ENCODE results near the gene CERS6. TPM values are rescaled to one million over a fixed set of nuclear protein-coding genes. Genes with fewer than 3 reads are reported as not detected.

The CERS6 gene
- total and polyA plus RNA-seq, 2 of the 8 experiments (the other 6 are each of a cell fraction or from before 2014, with no cell fraction given): 6.8 to 28.2 TPM

- Histone ChIP-seq H2BK5ac (ENCODE audit: low read depth, low read length) (no peak overlapping the region), H3K9me3 (ENCODE audit: insufficient read depth in 2 of 2, low read depth in 1 of 2, low read length in 1 of 2) (no peaks in the 10 kb centered on the region), H2BK120ac (replicated peaks; ENCODE audit: low read depth, low read length) (no peak overlapping the region), H2AK5ac (ENCODE audit: low read depth, low read length) (no peak overlapping the region), H3K79me2 (ENCODE audit: control insufficient read depth in 1 of 2, insufficient read depth in 2 of 2, low read length in 2 of 2) (no peaks in the 10 kb centered on the region; a peak in 1 of 4 replicates), H2AFZ (ENCODE audit: low read length) (no peak overlapping the region), H4K5ac (ENCODE audit: insufficient read length, low read depth, low read length) (no peak overlapping the region), H4K20me1 (replicated peaks in 1 of 2; ENCODE audit: control insufficient read depth in 1 of 2, insufficient read depth in 2 of 2, low read length in 2 of 2) (no peaks in the 10 kb centered on the region), H3K23ac (ENCODE audit: insufficient read length) (no peak overlapping the region), H3K27me3 (replicated peaks in 1 of 4; ENCODE audit: control insufficient read depth in 3 of 4, extremely low read depth in 1 of 4, insufficient read depth in 3 of 4, low read length in 3 of 4) (no peaks in the 10 kb centered on the region), H2BK12ac (ENCODE audit: low read depth, low read length) (no peak overlapping the region), H3K9ac (replicated peaks in 1 of 4; ENCODE audit: extremely low read depth in 1 of 4, low read depth in 3 of 4, low read length in 3 of 4) (no peak overlapping the region), H2BK15ac (ENCODE audit: low read length) (no peak overlapping the region), H3K4ac (replicated peaks; ENCODE audit: insufficient read length, low read depth, low read length) (no peak overlapping the region), H4K91ac (replicated peaks; ENCODE audit: insufficient read length, low read length) (no peak overlapping the region), H3K4me3 (ENCODE audit: extremely low read depth in 1 of 4, insufficient read depth in 2 of 4, low read depth in 3 of 4, low read length in 4 of 4) (no peak overlapping the region), H3K79me1 (ENCODE audit: low read depth, low read length) (peaks cover 2% of the 10 kb centered on the region), H3K27ac (ENCODE audit: low read depth, low read length) (no peak overlapping the region), H3K18ac (ENCODE audit: extremely low read depth, low read length) (no peak overlapping the region), H4K8ac (ENCODE audit: extremely low read depth, insufficient read depth, low read length) (no peak overlapping the region), H2BK20ac (ENCODE audit: low read length) (no peak overlapping the region), H3K4me2 (ENCODE audit: insufficient read depth in 1 of 2, low read depth in 2 of 2, low read length in 2 of 2) (no peak overlapping the region), H3K14ac (ENCODE audit: insufficient read length) (no peak overlapping the region), H3K56ac (replicated peaks; ENCODE audit: insufficient read length, low read depth, low read length) (no peak overlapping the region), H3K4me1 (replicated peaks in 1 of 4; ENCODE audit: control insufficient read depth in 3 of 4, insufficient read depth in 4 of 4, low read length in 3 of 4) (peaks cover 1 to 11% (median 5%) of the 10 kb centered on the region in 4 experiments), H3K36me3 (ENCODE audit: control insufficient read depth in 2 of 4, insufficient read depth in 4 of 4, low read length in 3 of 4) (no peaks in the 10 kb centered on the region), H3K23me2 (ENCODE audit: low read depth, low read length) (peaks cover 3% of the 10 kb centered on the region; the same call in 1 of the 2 replicates)
- no peak for FAIRE-seq
- DNase-seq (ENCODE audit: low read depth in 1 of 2, low spot score in 2 of 2): no peak
- CTCF ChIA-PET (ENCODE audit: partially characterized antibody): interaction anchor here (1.2 to 1.5 kb wide), 2 partner anchors 9 to 21 kb away, joined by 3 to 4 read pairs; no protein-coding TSS in a partner anchor
- WGBS, 2 experiments (ENCODE audit: extremely low coverage in 1 of 2, insufficient coverage in 1 of 2, insufficient read length in 1 of 2, insufficient replicate concordance in 2 of 2, low coverage in 1 of 2, low lambda C conversion rate in 2 of 2, missing lambda C conversion rate in 1 of 2): 90% methylated on average over 4 of the region's 4 CpGs; no CpG with 5 or more reads in 1 of the 2 experiments
- POLR2A ChIA-PET (ENCODE audit: partially characterized antibody): interaction anchor here (1.0 kb wide), 1 partner anchor 293 kb away, joined by 3 read pairs; no protein-coding TSS in a partner anchor
- TF ChIP-seq JUND (IDR thresholded peaks at IDR 0.05; ENCODE audit: low read length): no peak
- TF ChIP-seq CTBP2 (IDR thresholded peaks at IDR 0.05; ENCODE audit: borderline replicate concordance, insufficient read depth, insufficient read length, low read length): no peak
- no peak for TF ChIP-seq SP2 (IDR thresholded peaks at IDR 0.05; ENCODE audit: low read length)
- TF ChIP-seq SP1 (IDR thresholded peaks at IDR 0.05; ENCODE audit: low read depth, low read length): no peak
- TF ChIP-seq TEAD4 (IDR thresholded peaks at IDR 0.05; ENCODE audit: low read depth, low read length): no peak
Observed at GRCh38 chr2:168641636-168642035, 185.6 kb downstream of the CERS6 start.
